NB4 (cell line): ENCODE measurements around the gene HIC1.

Experiments used
- CTCF ChIP-seq: IDR thresholded peaks from one replicate; pipeline ENCODE4 v1.5.1; 2012; ENCODE audit warnings: low read depth, low read length
- MAX ChIP-seq: IDR thresholded peaks from 2 replicates; pipeline ENCODE4 v1.6.1; 2011; ENCODE audit warnings: low read depth, low read length
- MYC ChIP-seq: IDR thresholded peaks from 2 replicates; pipeline ENCODE4 v1.6.1; 2011; ENCODE audit warnings: low read depth, low read length
- POLR2A ChIP-seq: IDR thresholded peaks from 2 replicates; pipeline ENCODE4 v1.6.1; 2011; ENCODE audit warnings: mild to moderate bottlenecking; ENCODE audit not compliant: insufficient read length; ENCODE audit errors: extremely low read depth

GRCh38 chr17:2102931-2103809 is 48.3 kb downstream of the HIC1 start:
- TF ChIP-seq CTCF (no peak), MYC (no peak), POLR2A (no peak), MAX (no peak)
